Upper lobe of right lung (tissue), 1 donor: ENCODE results near the gene SLC6A17. TPM values are rescaled to one million over a fixed set of nuclear protein-coding genes. Genes with fewer than 3 reads are reported as not detected.

Source experiments
- ATAC-seq: fragments of 200-7000 bp; cut with Tn5 transposase; one replicate; pipeline ENCODE4 v1.9.1; 2020; ENCODE audit warnings: mild to moderate bottlenecking, moderate library complexity
- DNase-seq: peaks from one replicate; pipeline ENCODE4 v3.0.0-alpha.2; 2020
- H3K27ac ChIP-seq: fragments of 200-600 bp; one replicate; pipeline ENCODE4 v1.8.0; 2022
- H3K27me3 ChIP-seq: fragments of 200-600 bp; one replicate; pipeline ENCODE4 v1.8.0; 2022; ENCODE audit warnings: mild to moderate bottlenecking
- H3K36me3 ChIP-seq: fragments of 200-600 bp; one replicate; pipeline ENCODE4 v1.8.0; 2022
- H3K4me1 ChIP-seq: fragments of 200-600 bp; one replicate; pipeline ENCODE4 v1.8.0; 2022
- H3K4me3 ChIP-seq: fragments of 200-600 bp; one replicate; pipeline ENCODE4 v1.8.0; 2022; ENCODE audit warnings: mild to moderate bottlenecking
- H3K9me3 ChIP-seq: fragments of 200-600 bp; one replicate; pipeline ENCODE4 v1.8.0; 2022
- intact Hi-C: fragments of 100-400 bp; cut with DNase I; formaldehyde crosslinking; loops from one replicate; pipeline ENCODE4 v1.11.0; 2022
- total RNA-seq: library from RNA; stranded (reverse); fragmentation: NEBNext Ultra II Directional; extraction: Animal tissue kit (Norgen Biotek cat#: 25700); gene quantifications from one replicate; pipeline ENCODE4 v1.2.1, GENCODE V29; 2021
- TF ChIP-seq, protein P1 (sequence below): fragments of 200-600 bp; IDR thresholded peaks from one replicate; pipeline ENCODE4 v1.8.0; 2022; ENCODE audit warnings: antibody characterized with exemption
- donor health status: DM: no; HTN: yes; CAD: no; lungs with severe emphysema.

Gene SLC6A17
- total RNA-seq, 1 donor from 2014 or later: 0.06 TPM

DNA sequence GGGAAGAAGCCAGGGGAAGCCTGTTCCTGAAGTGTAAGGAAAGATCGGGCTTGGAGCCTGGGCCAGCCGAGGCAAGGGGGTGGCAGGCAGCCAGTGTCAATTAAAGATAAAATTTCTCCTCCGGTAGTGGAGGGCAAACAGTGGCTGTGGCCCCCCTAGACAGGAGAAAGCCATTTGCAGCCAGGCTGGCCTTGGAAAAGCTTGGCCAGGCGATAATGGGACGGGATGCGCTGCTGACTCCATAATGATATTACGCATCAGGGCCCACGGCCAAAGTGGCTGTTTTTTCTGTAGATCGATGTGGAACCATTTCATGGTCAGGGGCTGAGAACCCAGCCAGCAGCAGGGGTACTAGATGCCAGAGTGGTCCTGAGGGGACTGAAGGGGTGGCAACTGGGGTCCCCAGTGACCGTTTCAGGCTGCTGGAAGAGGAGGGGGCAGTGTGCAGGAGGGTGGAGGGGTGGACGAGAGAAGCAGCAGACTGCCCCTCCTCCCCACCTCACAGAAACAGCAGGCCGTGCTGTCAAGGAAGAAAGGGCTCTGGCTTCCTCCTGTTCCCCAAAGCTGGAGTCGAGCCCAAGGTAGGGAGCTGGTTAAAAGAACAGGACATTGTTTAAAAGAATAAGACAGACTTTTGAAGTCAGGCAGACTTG, 85.0 kb downstream of the SLC6A17 start:
- intact Hi-C loops: no loop called here

DNA sequence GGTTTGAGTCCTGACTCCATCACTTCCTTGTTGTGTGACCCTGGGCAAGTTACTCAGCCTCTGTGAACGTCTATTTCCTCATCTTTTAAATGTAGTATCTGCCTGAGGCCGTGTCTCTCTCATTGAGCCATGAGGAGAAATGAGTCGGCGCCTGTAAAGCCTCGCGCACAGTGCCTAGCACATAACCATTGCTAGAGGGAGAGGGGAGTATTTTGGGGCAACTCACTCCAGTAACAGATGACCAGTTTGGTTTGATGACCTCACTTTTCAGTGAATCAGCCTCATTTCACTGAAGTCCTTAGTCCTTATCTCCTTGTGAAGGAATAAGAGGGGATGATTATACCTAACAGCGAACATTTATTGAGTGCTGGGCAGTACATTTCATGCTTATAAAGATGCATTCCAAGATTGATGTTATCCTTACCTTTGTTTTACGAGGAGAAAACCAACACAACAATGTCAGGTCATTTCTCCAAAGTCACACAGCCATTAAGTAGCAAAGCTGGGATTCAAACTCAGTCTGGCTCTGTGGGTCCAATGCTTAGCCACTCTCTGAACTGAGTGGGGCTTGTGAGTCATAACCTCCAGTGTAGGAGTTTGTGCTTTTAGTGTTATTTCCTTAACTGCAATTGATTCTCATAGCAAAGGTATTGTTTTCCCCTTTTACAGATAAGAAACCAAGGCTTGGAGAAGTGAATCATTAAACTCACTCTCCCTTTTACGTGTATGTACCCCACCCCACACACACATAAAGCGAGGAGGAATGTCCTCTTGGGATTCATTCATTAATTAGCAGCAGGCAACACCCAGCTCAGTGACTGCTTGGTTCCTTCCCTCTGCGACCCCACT, 85.8 kb downstream of the SLC6A17 start:
- no peak for DNase-seq
- no peak overlapping the region for H3K4me3 ChIP-seq
- H3K27ac ChIP-seq: no peak overlapping the region
- intact Hi-C loops: no loop called here
- no peaks in the 10 kb centered on the region for H3K9me3 ChIP-seq
- ATAC-seq: peak; percentile 29
- peaks cover 13% of the 10 kb centered on the region for H3K4me1 ChIP-seq
- no peaks in the 10 kb centered on the region for H3K27me3 ChIP-seq
- TF ChIP-seq, protein P1, sequence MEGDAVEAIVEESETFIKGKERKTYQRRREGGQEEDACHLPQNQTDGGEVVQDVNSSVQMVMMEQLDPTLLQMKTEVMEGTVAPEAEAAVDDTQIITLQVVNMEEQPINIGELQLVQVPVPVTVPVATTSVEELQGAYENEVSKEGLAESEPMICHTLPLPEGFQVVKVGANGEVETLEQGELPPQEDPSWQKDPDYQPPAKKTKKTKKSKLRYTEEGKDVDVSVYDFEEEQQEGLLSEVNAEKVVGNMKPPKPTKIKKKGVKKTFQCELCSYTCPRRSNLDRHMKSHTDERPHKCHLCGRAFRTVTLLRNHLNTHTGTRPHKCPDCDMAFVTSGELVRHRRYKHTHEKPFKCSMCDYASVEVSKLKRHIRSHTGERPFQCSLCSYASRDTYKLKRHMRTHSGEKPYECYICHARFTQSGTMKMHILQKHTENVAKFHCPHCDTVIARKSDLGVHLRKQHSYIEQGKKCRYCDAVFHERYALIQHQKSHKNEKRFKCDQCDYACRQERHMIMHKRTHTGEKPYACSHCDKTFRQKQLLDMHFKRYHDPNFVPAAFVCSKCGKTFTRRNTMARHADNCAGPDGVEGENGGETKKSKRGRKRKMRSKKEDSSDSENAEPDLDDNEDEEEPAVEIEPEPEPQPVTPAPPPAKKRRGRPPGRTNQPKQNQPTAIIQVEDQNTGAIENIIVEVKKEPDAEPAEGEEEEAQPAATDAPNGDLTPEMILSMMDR: no peak
- H3K36me3 ChIP-seq: no peaks in the 10 kb centered on the region

More for the DNA sequence above, 85.0 kb downstream of the SLC6A17 start:
- DNase-seq (no peak), ATAC-seq (no peak)
- H3K36me3 ChIP-seq: no peaks in the 10 kb centered on the region
- H3K4me3 ChIP-seq: no peak overlapping the region
- TF ChIP-seq, protein P1: no peak
- no peaks in the 10 kb centered on the region for H3K27me3 ChIP-seq
- H3K27ac ChIP-seq: no peak overlapping the region
- no peaks in the 10 kb centered on the region for H3K9me3 ChIP-seq
- H3K4me1 ChIP-seq: peaks cover 13% of the 10 kb centered on the region

DNA sequence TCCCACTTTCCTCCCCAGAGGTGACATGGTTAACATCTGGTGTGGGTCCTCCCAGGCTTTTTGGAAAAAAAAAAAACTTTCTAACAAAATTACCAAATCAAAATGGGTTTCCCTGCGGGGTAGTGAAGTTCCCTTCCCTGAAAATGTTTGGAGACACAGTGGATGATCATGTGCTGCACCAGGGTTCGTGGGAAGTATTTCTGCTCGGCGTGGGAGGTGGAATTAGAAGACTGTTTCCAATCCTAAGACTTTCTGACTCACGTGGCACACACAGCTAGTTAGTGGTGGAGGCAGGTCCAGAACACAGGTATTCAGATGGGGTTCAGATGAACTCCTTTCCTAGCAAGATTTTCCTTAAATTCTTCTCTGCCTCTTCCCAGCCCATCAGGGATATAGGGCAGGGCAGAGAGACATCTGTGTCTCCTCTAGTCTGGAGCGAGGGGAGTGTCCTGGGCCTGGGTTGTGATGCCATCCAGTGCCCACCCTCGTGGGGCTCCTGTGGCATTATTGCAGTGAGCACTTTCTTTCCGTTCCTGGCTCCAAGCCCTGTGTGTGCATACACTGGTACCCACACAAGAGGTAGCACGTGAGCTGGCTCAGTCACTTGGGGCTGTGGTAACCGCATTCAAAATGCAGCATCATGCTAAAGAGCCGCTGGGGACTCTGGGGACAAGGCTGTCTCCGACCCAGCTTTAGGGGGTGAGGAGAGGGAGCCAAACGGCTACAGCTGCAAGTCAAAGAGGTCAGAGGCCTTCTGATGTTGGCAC, 87.3 kb downstream of the SLC6A17 start:
- H3K4me3 ChIP-seq: no peak overlapping the region
- TF ChIP-seq, protein P1: no peak
- H3K36me3 ChIP-seq: no peaks in the 10 kb centered on the region
- H3K4me1 ChIP-seq: peaks cover 13% of the 10 kb centered on the region
- DNase-seq (no peak), ATAC-seq (no peak)
- intact Hi-C loops: no loop called here
- H3K9me3 ChIP-seq: no peaks in the 10 kb centered on the region
- no peak overlapping the region for H3K27ac ChIP-seq
- H3K27me3 ChIP-seq: no peaks in the 10 kb centered on the region

DNA sequence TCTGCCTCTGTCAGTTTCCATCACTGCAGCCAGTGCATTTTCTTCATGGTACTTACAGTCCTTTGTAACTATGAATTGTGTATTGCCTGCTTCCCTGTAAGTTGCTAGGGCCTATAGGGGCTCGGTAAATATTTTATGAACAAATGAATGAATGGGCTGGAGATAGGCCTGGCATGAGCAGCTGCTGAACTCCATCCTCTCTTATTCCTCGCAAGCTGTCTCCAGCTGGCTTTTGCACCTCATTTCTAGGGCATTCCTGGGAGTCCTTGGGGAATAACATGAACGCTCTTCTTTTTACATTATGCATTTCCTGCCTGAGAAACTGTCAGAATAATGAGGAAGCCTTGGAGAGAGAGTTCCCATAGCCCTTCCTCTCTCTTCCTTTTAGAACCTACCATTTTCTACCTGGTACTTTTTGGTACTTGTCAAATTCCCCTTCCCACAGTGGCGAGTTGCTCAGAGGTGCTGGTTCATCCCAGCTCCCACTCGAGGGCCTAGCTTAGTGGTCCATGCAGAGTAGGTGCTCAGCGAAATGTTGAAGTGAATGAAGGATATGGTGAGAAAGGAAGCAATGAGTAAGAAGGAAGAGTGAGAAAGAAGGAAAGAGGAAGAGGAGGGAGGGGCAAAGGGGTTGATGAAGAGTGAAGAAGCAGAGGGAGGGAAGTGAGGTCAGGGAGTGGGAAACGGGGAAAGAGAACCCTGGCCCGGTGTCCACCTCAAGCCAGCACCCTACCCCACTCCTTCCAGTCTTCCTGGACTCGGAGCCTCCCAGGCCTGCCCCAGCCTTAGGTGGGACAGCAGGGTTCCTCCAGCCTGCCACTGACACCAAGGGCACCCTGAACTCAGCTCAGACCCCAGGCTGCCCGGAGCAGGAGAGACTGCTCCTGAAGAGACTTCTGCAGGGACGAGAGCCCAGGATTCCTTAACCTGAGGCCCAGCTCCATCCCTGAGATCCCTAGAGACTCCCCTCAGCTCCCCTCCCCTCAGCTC, 89.4 kb downstream of the SLC6A17 start:
- TF ChIP-seq, protein P1: no peak
- H3K27ac ChIP-seq: no peak overlapping the region
- H3K27me3 ChIP-seq: no peaks in the 10 kb centered on the region
- peaks cover 13% of the 10 kb centered on the region for H3K4me1 ChIP-seq
- no peaks in the 10 kb centered on the region for H3K36me3 ChIP-seq
- intact Hi-C loops: no loop called here
- H3K9me3 ChIP-seq: no peaks in the 10 kb centered on the region
- no peak for DNase-seq
- H3K4me3 ChIP-seq: no peak overlapping the region
- ATAC-seq: no peak
